PC-3 (cell line): ENCODE results near the gene C16orf92. TPM values are rescaled to one million over a fixed set of nuclear protein-coding genes. Genes with fewer than 3 reads are reported as not detected.

Source experiments
- ATAC-seq: fragments of 200-7000 bp; cut with Tn5 transposase; 2 replicates; pipeline ENCODE4 v1.9.1; 2020; ENCODE audit warnings: mild to moderate bottlenecking, moderate library complexity
- BruUV-seq: library from RNA; stranded (reverse); fragments of 400-500 nt; replicated peaks from 2 replicates; lab custom pipeline; 2021; lab: Mats Ljungman, UMichigan
- CTCF ChIA-PET: fragments of 300-600 bp; sonication (Branson Sonifier 250); formaldehyde crosslinking; loops from one replicate; lab custom pipeline; 2022; ENCODE audit warnings: antibody characterized with exemption; lab: Charles Lee
- POLR2A ChIA-PET: fragments of 300-600 bp; sonication (Branson Sonifier 250); formaldehyde crosslinking; loops from one replicate; lab custom pipeline; 2022; ENCODE audit warnings: antibody characterized with exemption; ENCODE audit not compliant: unreplicated experiment; lab: Charles Lee
- DNase-seq: peaks from one replicate; pipeline ENCODE4 v3.0.0-alpha.2; 2015
- H2AFZ ChIP-seq: fragments of 300-600 bp; sonication (generic); 2 replicates; pipeline ENCODE4 v1.6.0; 2016; ENCODE audit warnings: antibody characterized with exemption, low read length
- H3F3A ChIP-seq: fragments of 300-600 bp; sonication (generic); one replicate; pipeline ENCODE4 v1.6.0; 2017; ENCODE audit warnings: antibody characterized with exemption, low read length, control low read depth, mild to moderate bottlenecking; ENCODE audit not compliant: unreplicated experiment
- H3K27ac ChIP-seq: fragments of 300-600 bp; sonication (generic); 2 replicates; pipeline ENCODE4 v1.5.1; 2016; ENCODE audit warnings: mild to moderate bottlenecking, low read length
- H3K27me3 ChIP-seq: fragments of 300-600 bp; sonication (generic); 2 replicates; pipeline ENCODE4 v1.6.1; 2016; ENCODE audit warnings: low read length, mixed read lengths
- H3K36me3 ChIP-seq: fragments of 300-600 bp; sonication (generic); 2 replicates; pipeline ENCODE4 v1.6.1; 2016; ENCODE audit warnings: low read depth, mixed run types, low read length, mixed read lengths
- H3K4me1 ChIP-seq: fragments of 300-600 bp; sonication (generic); 2 replicates; pipeline ENCODE4 v1.5.1; 2016; ENCODE audit warnings: low read length; ENCODE audit not compliant: insufficient read depth
- H3K4me2 ChIP-seq: fragments of 300-600 bp; sonication (generic); 2 replicates; pipeline ENCODE4 v1.6.0; 2016; ENCODE audit warnings: low read length
- H3K4me3 ChIP-seq: fragments of 300-600 bp; sonication (generic); 2 replicates; pipeline ENCODE4 v1.5.1; 2016; ENCODE audit warnings: mild to moderate bottlenecking, low read length, mixed read lengths
- H3K79me2 ChIP-seq: fragments of 300-600 bp; sonication (generic); 2 replicates; pipeline ENCODE4 v1.6.1; 2017; ENCODE audit warnings: low read length, mixed read lengths
- H3K9ac ChIP-seq: fragments of 300-600 bp; sonication (generic); 2 replicates; pipeline ENCODE4 v1.6.0; 2016; ENCODE audit warnings: mild to moderate bottlenecking, low read length
- H3K9me2 ChIP-seq: fragments of 300-600 bp; sonication (generic); replicated peaks from 2 replicates; pipeline ENCODE4 v1.6.1; 2016; ENCODE audit warnings: mixed run types, low read length, mixed read lengths
- H3K9me3 ChIP-seq: fragments of 300-600 bp; sonication (generic); 2 replicates; pipeline ENCODE4 v1.6.1; 2016; ENCODE audit warnings: low read length, mixed read lengths
- H4K20me1 ChIP-seq: fragments of 300-600 bp; sonication (generic); 2 replicates; pipeline ENCODE4 v1.6.1; 2016; ENCODE audit warnings: low read length, mixed read lengths
- CTCF ChIP-seq: fragments of 300-600 bp; sonication (generic); conservative IDR thresholded peaks from 2 replicates; pipeline ENCODE4 v1.5.1; 2017; ENCODE audit warnings: antibody characterized with exemption, low read depth, mild to moderate bottlenecking, low read length
- EZH2 ChIP-seq: fragments of 300-600 bp; sonication (generic); IDR thresholded peaks from one replicate; pipeline ENCODE4 v1.6.1; 2017; ENCODE audit warnings: antibody characterized with exemption, mild to moderate bottlenecking, low read length; ENCODE audit not compliant: unreplicated experiment
- EZH2phosphoT487 ChIP-seq: fragments of 300-600 bp; sonication (generic); IDR thresholded peaks from 2 replicates; pipeline ENCODE4 v1.6.1; 2018; ENCODE audit warnings: mild to moderate bottlenecking, antibody characterized with exemption, low read length, borderline replicate concordance
- intact Hi-C: fragments of 100-400 bp; cut with micrococcal nuclease; formaldehyde crosslinking; loops from 2 replicates; pipeline ENCODE4 v1.9.0; 2023
- total RNA-seq: library from RNA; depleted of rRNA; stranded (reverse); fragments of >200 nt; gene quantifications from 2 replicates; pipeline ENCODE4 v1.2.3, GENCODE V29; 2014

C16orf92 gene
- total RNA-seq, 1 experiment from 2014 or later: not detected

- H3K4me3 ChIP-seq: no peak overlapping the region
- peak; percentile 49 for DNase-seq
- no peaks in the 10 kb centered on the region for H3K9me3 ChIP-seq
- no peaks in the 10 kb centered on the region for H3K9me2 ChIP-seq
- ATAC-seq: no peak
- ChIA-PET POLR2A (no interaction called here), CTCF (no interaction called here)
- intact Hi-C loops: no loop called here
- TF ChIP-seq CTCF: no peak
- no peaks in the 10 kb centered on the region for H3K27me3 ChIP-seq
- no peak overlapping the region for H3K4me2 ChIP-seq
- no peaks in the 10 kb centered on the region for H4K20me1 ChIP-seq
- no peaks in the 10 kb centered on the region for H3K79me2 ChIP-seq
- H3K9ac ChIP-seq: no peak overlapping the region
- H3K4me1 ChIP-seq: no peaks in the 10 kb centered on the region
- H3K27ac ChIP-seq: no peak overlapping the region
- no peak overlapping the region for H2AFZ ChIP-seq
- H3K36me3 ChIP-seq: no peaks in the 10 kb centered on the region
- no TSS peak for BruUV-seq
- H3F3A ChIP-seq: no peaks in the 10 kb centered on the region
Observed at GRCh38 chr16:30018731-30019158, 4.3 kb upstream of the C16orf92 start.

- Histone ChIP-seq H4K20me1 (no peaks in the 10 kb centered on the region), H3K9ac (no peak overlapping the region), H3K9me2 (no peaks in the 10 kb centered on the region), H3K4me3 (no peak overlapping the region), H3K4me2 (no peak overlapping the region), H3K36me3 (no peaks in the 10 kb centered on the region), H3K4me1 (no peaks in the 10 kb centered on the region), H3K9me3 (no peaks in the 10 kb centered on the region), H3F3A (no peaks in the 10 kb centered on the region), H2AFZ (no peak overlapping the region), H3K27ac (no peak overlapping the region), H3K27me3 (no peaks in the 10 kb centered on the region), H3K79me2 (no peaks in the 10 kb centered on the region)
- DNase-seq (no peak), ATAC-seq (no peak)
- TF ChIP-seq CTCF (no peak), EZH2phosphoT487 (no peak), EZH2 (no peak)
- CTCF ChIA-PET: no interaction called here
- intact Hi-C loops: loop anchor here (5.0 kb wide), 3 partner anchors 161 to 321 kb away; partner anchors contain the start of genes CDIPT and PAGR1
- no TSS peak for BruUV-seq
- POLR2A ChIA-PET: no interaction called here
Observed at GRCh38 chr16:30023586-30023985, 588 bp downstream of the C16orf92 start.

- ChIA-PET CTCF (no interaction called here), POLR2A (no interaction called here)
- Histone ChIP-seq H3K27me3 (no peaks in the 10 kb centered on the region), H3K4me3 (no peak overlapping the region), H3F3A (no peaks in the 10 kb centered on the region), H3K4me2 (no peak overlapping the region), H3K27ac (no peak overlapping the region), H3K9ac (no peak overlapping the region), H3K4me1 (no peaks in the 10 kb centered on the region), H3K9me3 (no peaks in the 10 kb centered on the region), H3K9me2 (no peaks in the 10 kb centered on the region), H4K20me1 (no peaks in the 10 kb centered on the region), H2AFZ (no peak overlapping the region), H3K79me2 (no peaks in the 10 kb centered on the region), H3K36me3 (no peaks in the 10 kb centered on the region)
- no peak for ATAC-seq
- no TSS peak for BruUV-seq
- intact Hi-C loops: loop anchor here (5.0 kb wide), 3 partner anchors 162 to 322 kb away; partner anchors contain the start of genes CDIPT and PAGR1
- DNase-seq: no peak
- TF ChIP-seq EZH2phosphoT487 (no peak), EZH2 (no peak), CTCF (no peak)
Observed at GRCh38 chr16:30024451-30024850, 1.5 kb downstream of the C16orf92 start.
